GM12801 (cell line): ENCODE measurements around the gene LRRC56.

Experiments
- CTCF ChIP-seq: IDR thresholded peaks from one replicate; pipeline ENCODE4 v1.5.1; 2011; ENCODE audit warnings: control low read depth; ENCODE audit not compliant: insufficient read length; ENCODE audit errors: extremely low read depth

The LRRC56 gene

GRCh38 chr11:503179-503981 is 33.9 kb upstream of the LRRC56 start:
- no peak for TF ChIP-seq CTCF

- TF ChIP-seq CTCF = no peak
Observed at GRCh38 chr11:504053-504993, 33.0 kb upstream of the LRRC56 start.

GRCh38 chr11:504994-505344 is 32.4 kb upstream of the LRRC56 start:
- TF ChIP-seq CTCF = no peak

- no peak for TF ChIP-seq CTCF
Observed at GRCh38 chr11:506238-506994, 30.9 kb upstream of the LRRC56 start.

- no peak for TF ChIP-seq CTCF
Observed at GRCh38 chr11:506995-507726, 30.2 kb upstream of the LRRC56 start, which contains the start of gene RNH1. Gene RNH1, minus strand, starts transcription at chr11:507242. Its CDS starts 5,080 bp downstream, at chr11:502162.

GRCh38 chr11:507727-508515 is 29.4 kb upstream of the LRRC56 start:
- no peak for TF ChIP-seq CTCF
